ENCODE data around the gene SUPT6H. TPM values are rescaled to one million over a fixed set of nuclear protein-coding genes. Genes with fewer than 3 reads are reported as not detected.

SUPT6H gene
- total RNA-seq, 2 donors from 2014 or later = 26.5 to 37.2 TPM

GRCh38 chr17:28685366-28685765 lies 23.4 kb downstream of the SUPT6H start:
- no peak for TF ChIP-seq CTCF (IDR thresholded peaks at IDR 0.05)
- ATAC-seq = no peak
- Histone ChIP-seq H3K27ac (no peak overlapping the region), H3K4me3 (no peak overlapping the region), H3K4me1 (no peaks in the 10 kb centered on the region), H3K27me3 (no peaks in the 10 kb centered on the region), H3K36me3 (replicated peaks in 1 of 2; ENCODE audit: insufficient read depth in 1 of 2, low read depth in 2 of 2) (peaks cover 36 to 80% of the 10 kb centered on the region in 2 donors), H3K9me3 (no peaks in the 10 kb centered on the region)
- intact Hi-C loops (cut with DNase I) = no loop called here
- no peak for DNase-seq
- 88 to 89% methylated on average over 5 of the region's 5 CpGs for WGBS, 2 donors

- H3K9me3 ChIP-seq = no peaks in the 10 kb centered on the region
- no peaks in the 10 kb centered on the region for H3K27me3 ChIP-seq
- 81 to 86% methylated on average over 4 of the region's 4 CpGs for WGBS, 2 donors
- TF ChIP-seq POLR2A (IDR thresholded peaks at IDR 0.05) (no peak), CTCF (IDR thresholded peaks at IDR 0.05) (no peak)
- peaks cover 42 to 82% of the 10 kb centered on the region in 2 donors for H3K36me3 ChIP-seq (replicated peaks in 1 of 2; ENCODE audit: insufficient read depth in 1 of 2, low read depth in 2 of 2)
- no peak overlapping the region for H3K27ac ChIP-seq
- intact Hi-C loops (cut with DNase I) = no loop called here
- H3K4me3 ChIP-seq = no peak overlapping the region
- no peak for DNase-seq
- no peak for ATAC-seq
- no peaks in the 10 kb centered on the region for H3K4me1 ChIP-seq
Observed at GRCh38 chr17:28686296-28686695, 24.3 kb downstream of the SUPT6H start.

GRCh38 chr17:28688481-28688880 lies 26.5 kb downstream of the SUPT6H start:
- 90 to 95% methylated on average over 4 of the region's 4 CpGs for WGBS, 2 donors
- no peak for DNase-seq
- H3K4me3 ChIP-seq = no peak overlapping the region
- H3K27me3 ChIP-seq = no peaks in the 10 kb centered on the region
- H3K4me1 ChIP-seq = no peaks in the 10 kb centered on the region
- no peak for ATAC-seq
- H3K36me3 ChIP-seq (replicated peaks in 1 of 2; ENCODE audit: insufficient read depth in 1 of 2, low read depth in 2 of 2) = peaks cover 27 to 63% of the 10 kb centered on the region in 2 donors
- H3K9me3 ChIP-seq = no peaks in the 10 kb centered on the region
- no peak overlapping the region for H3K27ac ChIP-seq
- intact Hi-C loops (cut with DNase I) = no loop called here
- TF ChIP-seq CTCF (IDR thresholded peaks at IDR 0.05) = no peak
- TF ChIP-seq POLR2A (IDR thresholded peaks at IDR 0.05) = no peak

- peaks cover 27 to 68% of the 10 kb centered on the region in 2 donors for H3K36me3 ChIP-seq (replicated peaks in 1 of 2; ENCODE audit: insufficient read depth in 1 of 2, low read depth in 2 of 2)
- intact Hi-C loops (cut with DNase I) = no loop called here
- H3K27me3 ChIP-seq = no peaks in the 10 kb centered on the region
- no peak for TF ChIP-seq CTCF (IDR thresholded peaks at IDR 0.05)
- no peak for TF ChIP-seq POLR2A (IDR thresholded peaks at IDR 0.05)
- H3K4me3 ChIP-seq = no peak overlapping the region
- no peaks in the 10 kb centered on the region for H3K4me1 ChIP-seq
- WGBS, 2 donors = 95 to 97% methylated on average over 3 of the region's 3 CpGs
- no peak overlapping the region for H3K27ac ChIP-seq
- ATAC-seq (no peak), DNase-seq (no peak)
- H3K9me3 ChIP-seq = no peaks in the 10 kb centered on the region
Observed at GRCh38 chr17:28689011-28689410, 27.0 kb downstream of the SUPT6H start.

- Histone ChIP-seq H3K4me3 (no peak overlapping the region), H3K27me3 (no peaks in the 10 kb centered on the region), H3K9me3 (no peaks in the 10 kb centered on the region), H3K27ac (no peak overlapping the region), H3K4me1 (peaks cover 9% of the 10 kb centered on the region), H3K36me3 (replicated peaks in 1 of 2; ENCODE audit: insufficient read depth in 1 of 2, low read depth in 2 of 2) (peaks cover 27 to 52% of the 10 kb centered on the region in 2 donors)
- ATAC-seq (no peak), DNase-seq (no peak)
- WGBS, 2 donors = 87 to 100% methylated on average over 1 of the region's 1 CpG
- TF ChIP-seq POLR2A (IDR thresholded peaks at IDR 0.05) = no peak
- no peak for TF ChIP-seq CTCF (IDR thresholded peaks at IDR 0.05)
- intact Hi-C loops (cut with DNase I) = no loop called here
Observed at GRCh38 chr17:28693869-28694268, 31.9 kb downstream of the SUPT6H start.
